Activated CD8-positive, alpha-beta T cell treated with anti-CD3 and anti-CD28 coated beads, Interleukin-2, amount 10 ng/mL, durations not matched to agents 7 days and 5 days (primary cell): ENCODE results near the gene SLC25A42. TPM values are rescaled to one million over a fixed set of nuclear protein-coding genes. Genes with fewer than 3 reads are reported as not detected.
"Not testable (repeated sequence)": the region's sequence is repeated elsewhere in the genome, so short reads cannot be mapped to it uniquely, and the experiment has no call there.

ENCODE experiments used
- ATAC-seq: fragments of 150-1000 bp; cut with Tn5 transposase; one replicate; pipeline ENCODE4 v1.10.0; 2021; ENCODE audit warnings: moderate library complexity
- CTCF ChIA-PET: fragments of 350-600 bp; sonication (Branson Sonifier 250); formaldehyde crosslinking; loops from one replicate; lab custom pipeline; 2021; ENCODE audit warnings: antibody characterized with exemption; lab: Charles Lee
- POLR2A ChIA-PET: fragments of 350-600 bp; sonication (Branson Sonifier 250); formaldehyde crosslinking; loops from one replicate; lab custom pipeline; 2021; ENCODE audit warnings: antibody characterized with exemption; lab: Charles Lee
- DNase-seq: peaks from one replicate; pipeline ENCODE4 v3.0.0-alpha.2; 2020
- H3K27ac Mint-ChIP-seq: one replicate; pipeline ENCODE4 v1.8.0; 2021; ENCODE audit warnings: mild to moderate bottlenecking, mixed read lengths
- H3K27me3 Mint-ChIP-seq: one replicate; pipeline ENCODE4 v1.8.0; 2021; ENCODE audit warnings: low read depth, mixed read lengths
- H3K36me3 Mint-ChIP-seq: one replicate; pipeline ENCODE4 v1.8.0; 2021; ENCODE audit warnings: low read depth, mixed read lengths
- H3K4me1 Mint-ChIP-seq: one replicate; pipeline ENCODE4 v1.8.0; 2021; ENCODE audit warnings: low read depth, mixed read lengths
- H3K4me3 Mint-ChIP-seq: one replicate; pipeline ENCODE4 v1.8.0; 2021; ENCODE audit warnings: mild to moderate bottlenecking, mixed read lengths
- H3K9me3 Mint-ChIP-seq: one replicate; pipeline ENCODE4 v1.8.0; 2022; ENCODE audit warnings: mixed read lengths; ENCODE audit not compliant: insufficient read depth
- total RNA-seq, 2 experiments: library from RNA; stranded (reverse); gene quantifications; one replicate each; pipeline ENCODE4 v1.2.3, GENCODE V29; 2021

The SLC25A42 gene
- total RNA-seq, 2 experiments from 2014 or later: 20.1 to 20.2 TPM

GRCh38 chr19:19098703-19099632 lies 35.2 kb downstream of the SLC25A42 start:
- ATAC-seq (no peak), DNase-seq (no peak)
- ChIA-PET CTCF (no interaction called here), POLR2A (no interaction called here)
- Mint-ChIP-seq H3K4me1 (no peaks in the 10 kb centered on the region), H3K36me3 (no peaks in the 10 kb centered on the region), H3K27ac (no peak overlapping the region), H3K4me3 (no peak overlapping the region), H3K9me3 (no peaks in the 10 kb centered on the region), H3K27me3 (no peaks in the 10 kb centered on the region)

GRCh38 chr19:19101540-19101939 lies 37.7 kb downstream of the SLC25A42 start:
- no peak overlapping the region for H3K4me3 Mint-ChIP-seq
- H3K4me1 Mint-ChIP-seq: no peaks in the 10 kb centered on the region
- DNase-seq (no peak), ATAC-seq (no peak)
- CTCF ChIA-PET: no interaction called here
- no peaks in the 10 kb centered on the region for H3K9me3 Mint-ChIP-seq
- POLR2A ChIA-PET: interaction anchor here (0.7 kb wide), 1 partner anchor 1141 kb away, joined by 3 read pairs; no protein-coding TSS in a partner anchor
- no peak overlapping the region for H3K27ac Mint-ChIP-seq
- no peaks in the 10 kb centered on the region for H3K27me3 Mint-ChIP-seq
- H3K36me3 Mint-ChIP-seq: no peaks in the 10 kb centered on the region

DNA sequence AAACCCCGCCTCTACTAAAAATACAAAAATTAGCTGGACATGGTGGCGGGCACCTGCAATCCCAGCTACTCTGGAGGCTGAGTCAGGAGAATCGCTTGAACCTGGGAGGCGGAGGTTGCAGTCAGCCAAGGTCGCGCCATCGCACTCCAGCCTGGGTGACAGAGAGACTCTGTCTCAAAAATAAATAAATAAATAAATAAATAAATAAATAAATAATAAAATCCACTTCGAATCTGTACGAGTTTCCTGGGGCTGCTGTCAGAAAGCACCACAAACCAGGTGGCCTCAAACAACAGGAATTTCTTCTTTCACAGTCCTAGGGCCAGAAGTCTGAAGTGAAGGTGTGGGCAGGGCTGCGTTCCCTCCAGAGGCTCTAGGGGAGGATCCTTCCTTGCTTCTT lies 38.8 kb downstream of the SLC25A42 start:
- H3K36me3 Mint-ChIP-seq, H3K4me1 Mint-ChIP-seq, CTCF ChIA-PET, H3K27me3 Mint-ChIP-seq, DNase-seq, H3K9me3 Mint-ChIP-seq, H3K4me3 Mint-ChIP-seq, ATAC-seq, H3K27ac Mint-ChIP-seq: not testable (repeated sequence)
- POLR2A ChIA-PET: interaction anchor here (1.2 kb wide), 1 partner anchor 262 kb away, joined by 3 read pairs; no protein-coding TSS in a partner anchor

DNA sequence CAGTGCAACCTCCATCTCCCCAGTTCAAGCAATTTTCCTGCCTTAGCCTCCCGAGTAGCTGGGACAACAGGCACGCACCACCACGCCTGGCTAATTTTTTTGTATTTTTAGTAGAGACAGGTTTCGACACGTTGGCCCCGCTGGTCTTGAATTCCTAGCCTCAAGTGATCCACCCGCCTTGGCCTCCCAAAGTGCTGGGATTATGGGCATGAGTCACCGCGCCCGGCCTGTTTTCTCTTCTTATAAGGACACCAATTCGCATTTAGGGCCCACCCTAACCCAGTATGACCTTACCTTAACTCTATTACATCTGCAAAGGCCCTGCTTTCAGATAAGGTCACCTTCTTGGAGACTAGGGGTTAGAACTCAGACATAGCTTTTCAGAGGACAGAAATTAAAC lies 39.4 kb downstream of the SLC25A42 start:
- POLR2A ChIA-PET: interaction anchor here (1.2 kb wide), 1 partner anchor 261 kb away, joined by 3 read pairs; no protein-coding TSS in a partner anchor
- Mint-ChIP-seq H3K4me1 (no peaks in the 10 kb centered on the region), H3K27me3 (no peaks in the 10 kb centered on the region), H3K4me3 (no peak overlapping the region), H3K36me3 (no peaks in the 10 kb centered on the region), H3K9me3 (no peaks in the 10 kb centered on the region), H3K27ac (no peak overlapping the region)
- no peak for ATAC-seq
- DNase-seq: no peak
- CTCF ChIA-PET: no interaction called here

DNA sequence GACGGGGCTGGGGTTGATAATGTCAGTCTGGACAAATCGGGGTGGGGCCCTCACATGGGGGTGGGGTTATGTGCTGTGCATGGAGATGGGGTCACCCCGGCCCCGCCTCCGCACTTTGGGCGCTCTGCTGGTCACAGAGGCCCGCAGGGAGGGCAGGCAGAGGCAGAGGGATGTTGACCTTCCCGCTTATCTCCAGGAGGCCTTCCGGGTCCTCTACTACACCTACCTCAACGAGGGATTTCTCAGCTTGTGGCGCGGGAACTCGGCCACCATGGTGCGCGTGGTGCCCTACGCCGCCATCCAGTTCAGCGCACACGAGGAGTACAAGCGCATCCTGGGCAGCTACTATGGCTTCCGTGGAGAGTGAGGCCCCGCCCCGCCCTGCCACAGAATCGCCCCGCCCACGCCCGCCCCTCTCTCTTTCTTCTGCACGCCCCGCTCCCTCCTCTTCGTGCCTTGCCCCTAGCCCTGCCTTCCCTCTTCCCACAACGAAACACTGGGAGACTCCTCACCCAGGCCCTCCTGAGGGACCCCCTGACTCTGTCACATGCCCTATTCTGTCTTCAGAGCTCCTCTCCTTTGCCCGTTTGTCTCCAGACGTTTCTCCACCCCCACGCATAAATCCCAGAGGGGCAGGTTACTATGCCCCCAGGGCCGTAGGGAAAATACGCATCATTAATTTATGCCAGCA lies 41.7 kb downstream of the SLC25A42 start:
- H3K27ac Mint-ChIP-seq: no peak overlapping the region
- no peaks in the 10 kb centered on the region for H3K36me3 Mint-ChIP-seq
- H3K4me1 Mint-ChIP-seq: no peaks in the 10 kb centered on the region
- H3K9me3 Mint-ChIP-seq: no peaks in the 10 kb centered on the region
- DNase-seq (no peak), ATAC-seq (no peak)
- H3K4me3 Mint-ChIP-seq: no peak overlapping the region
- no peaks in the 10 kb centered on the region for H3K27me3 Mint-ChIP-seq
- CTCF ChIA-PET: no interaction called here
- POLR2A ChIA-PET: no interaction called here

GRCh38 chr19:19106056-19106551 lies 42.3 kb downstream of the SLC25A42 start:
- POLR2A ChIA-PET: no interaction called here
- no peaks in the 10 kb centered on the region for H3K27me3 Mint-ChIP-seq
- no peaks in the 10 kb centered on the region for H3K9me3 Mint-ChIP-seq
- H3K4me3 Mint-ChIP-seq: no peak overlapping the region
- CTCF ChIA-PET: no interaction called here
- ATAC-seq: no peak
- no peak for DNase-seq
- no peaks in the 10 kb centered on the region for H3K36me3 Mint-ChIP-seq
- H3K27ac Mint-ChIP-seq: no peak overlapping the region
- no peaks in the 10 kb centered on the region for H3K4me1 Mint-ChIP-seq

- CTCF ChIA-PET, H3K4me1 Mint-ChIP-seq, H3K36me3 Mint-ChIP-seq, H3K9me3 Mint-ChIP-seq, DNase-seq, POLR2A ChIA-PET, H3K27me3 Mint-ChIP-seq, H3K27ac Mint-ChIP-seq, ATAC-seq, H3K4me3 Mint-ChIP-seq: not testable (repeated sequence)
These were observed 43.1 kb downstream of the SLC25A42 start for GRCh38 chr19:19106938-19107337.

GRCh38 chr19:19107654-19108053 lies 43.9 kb downstream of the SLC25A42 start:
- no peaks in the 10 kb centered on the region for H3K27me3 Mint-ChIP-seq
- CTCF ChIA-PET: no interaction called here
- POLR2A ChIA-PET: no interaction called here
- H3K27ac Mint-ChIP-seq: no peak overlapping the region
- H3K36me3 Mint-ChIP-seq: no peaks in the 10 kb centered on the region
- H3K9me3 Mint-ChIP-seq: no peaks in the 10 kb centered on the region
- DNase-seq (no peak), ATAC-seq (no peak)
- H3K4me3 Mint-ChIP-seq: no peak overlapping the region
- no peaks in the 10 kb centered on the region for H3K4me1 Mint-ChIP-seq

DNA sequence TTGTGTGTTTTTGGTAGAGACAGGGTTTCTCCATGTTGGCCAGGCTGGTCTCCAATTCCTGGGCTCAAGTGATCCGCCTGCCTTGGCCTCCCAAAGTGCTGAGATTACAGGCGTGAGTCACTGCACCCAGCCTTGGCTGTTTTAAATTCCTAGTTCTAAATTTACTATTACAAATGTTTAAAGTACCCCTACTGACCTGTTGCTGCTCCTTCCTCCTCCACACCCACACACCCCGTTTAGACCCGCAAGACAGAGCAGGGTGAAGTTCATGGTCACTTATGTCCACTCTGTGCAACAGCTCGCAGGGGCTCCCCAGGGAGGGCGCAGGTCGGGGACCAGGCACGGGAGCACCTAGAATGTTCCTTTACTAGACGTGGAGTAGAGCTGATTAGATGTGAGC lies 45.8 kb downstream of the SLC25A42 start:
- Mint-ChIP-seq H3K9me3 (no peaks in the 10 kb centered on the region), H3K36me3 (no peaks in the 10 kb centered on the region), H3K4me3 (no peak overlapping the region), H3K4me1 (peaks cover 7% of the 10 kb centered on the region), H3K27ac (no peak overlapping the region), H3K27me3 (no peaks in the 10 kb centered on the region)
- ChIA-PET POLR2A (interaction anchor here (0.6 kb wide), 1 partner anchor 101 kb away, joined by 4 read pairs; no protein-coding TSS in a partner anchor), CTCF (interaction anchor here (0.6 to 0.7 kb wide), 2 partner anchors 42 to 84 kb away, joined by 3 read pairs; no protein-coding TSS in a partner anchor)
- ATAC-seq (no peak), DNase-seq (no peak)

DNA sequence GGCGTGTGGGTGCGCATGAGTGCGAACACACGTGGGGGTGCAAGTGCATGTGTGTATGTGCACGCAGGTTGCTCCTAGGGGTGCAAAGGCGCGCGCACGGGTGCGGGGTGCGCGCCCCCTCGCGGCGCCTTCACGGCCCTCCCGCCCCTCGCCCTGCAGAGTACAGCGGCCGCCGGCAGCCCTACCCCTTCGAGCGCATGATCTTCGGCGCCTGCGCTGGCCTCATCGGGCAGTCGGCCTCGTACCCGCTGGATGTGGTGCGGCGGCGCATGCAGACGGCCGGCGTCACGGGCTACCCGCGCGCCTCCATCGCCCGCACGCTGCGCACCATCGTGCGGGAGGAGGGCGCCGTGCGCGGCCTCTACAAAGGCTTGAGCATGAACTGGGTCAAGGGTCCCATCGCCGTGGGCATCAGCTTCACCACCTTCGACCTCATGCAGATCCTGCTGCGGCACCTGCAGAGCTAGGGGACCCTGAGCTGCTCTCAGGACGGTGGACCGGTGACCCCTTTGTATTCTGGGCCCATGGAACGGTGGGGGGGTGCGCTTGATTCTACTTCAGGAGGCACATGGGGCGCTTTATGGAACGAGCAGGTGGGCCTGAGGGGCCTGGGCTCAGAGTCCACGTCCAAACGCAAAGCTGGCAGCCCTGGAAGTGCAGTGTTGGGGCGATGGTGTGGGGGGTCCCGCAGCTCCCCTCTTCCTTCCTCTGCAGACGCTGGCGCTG lies 46.8 kb downstream of the SLC25A42 start:
- no peaks in the 10 kb centered on the region for H3K27me3 Mint-ChIP-seq
- POLR2A ChIA-PET: interaction anchor here (1.6 kb wide), 1 partner anchor 45 kb away, joined by 5 read pairs; no protein-coding TSS in a partner anchor

DNA sequence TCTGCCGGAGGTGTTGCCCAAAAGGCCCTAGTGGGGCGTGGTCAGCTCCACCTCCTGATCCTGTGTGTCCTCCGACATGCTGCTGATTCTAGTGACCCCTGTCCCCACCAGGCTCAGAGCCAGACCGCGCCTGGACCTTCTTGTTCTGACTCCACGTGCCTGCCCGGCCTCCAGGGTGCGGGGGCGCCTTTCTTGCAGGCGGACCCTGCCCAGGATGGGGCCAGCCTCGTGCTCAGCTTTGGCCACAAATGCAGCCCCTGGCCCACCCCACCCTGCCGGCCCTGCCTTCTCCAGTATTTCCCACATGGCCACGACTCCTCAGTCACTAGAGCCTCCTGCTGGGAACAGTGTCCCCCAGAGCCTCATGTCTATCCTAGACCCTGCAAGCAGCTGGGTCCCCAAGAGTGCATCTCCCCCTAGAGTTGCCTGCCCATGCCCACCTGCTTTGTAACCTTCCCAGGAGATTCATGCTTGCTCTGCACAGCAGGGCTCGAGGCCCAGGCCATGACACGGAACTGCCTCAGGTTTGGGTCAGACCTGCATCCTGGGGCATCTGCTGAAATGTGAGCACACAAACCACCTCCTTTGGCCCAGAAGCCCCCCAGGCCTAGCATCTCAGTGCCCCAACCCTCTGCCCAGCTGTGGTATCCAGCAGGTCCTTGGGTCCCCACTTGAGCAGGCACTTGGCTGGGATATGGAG lies 47.5 kb downstream of the SLC25A42 start:
- Mint-ChIP-seq H3K9me3 (no peaks in the 10 kb centered on the region), H3K27ac (no peak overlapping the region), H3K27me3 (no peaks in the 10 kb centered on the region), H3K4me1 (peaks cover 7% of the 10 kb centered on the region), H3K36me3 (no peaks in the 10 kb centered on the region), H3K4me3 (no peak overlapping the region)
- DNase-seq (no peak), ATAC-seq (no peak)
- ChIA-PET CTCF (no interaction called here), POLR2A (interaction anchor here (1.6 kb wide), 1 partner anchor 46 kb away, joined by 5 read pairs; no protein-coding TSS in a partner anchor)

More for the DNA sequence above, 46.8 kb downstream of the SLC25A42 start:
- Mint-ChIP-seq H3K36me3 (no peaks in the 10 kb centered on the region), H3K4me1 (peaks cover 7% of the 10 kb centered on the region), H3K27ac (no peak overlapping the region), H3K9me3 (no peaks in the 10 kb centered on the region), H3K4me3 (no peak overlapping the region)
- ATAC-seq: peak; percentile 63
- CTCF ChIA-PET: interaction anchor here (0.6 to 0.7 kb wide), 2 partner anchors 43 to 83 kb away, joined by 3 read pairs; no protein-coding TSS in a partner anchor
- peak; percentile 30 for DNase-seq
